GM23248 (cell line): ENCODE results near the gene CIAO3.

ENCODE experiments used
- EZH2 ChIP-seq: fragments of 200-600 bp; sonication (generic); IDR thresholded peaks from 2 replicates; pipeline ENCODE4 v1.6.1; 2018; ENCODE audit warnings: antibody characterized with exemption, mild to moderate bottlenecking; ENCODE audit not compliant: insufficient read depth, poor library complexity, severe bottlenecking
- EZH2phosphoT487 ChIP-seq: fragments of 200-600 bp; sonication (generic); IDR thresholded peaks from 2 replicates; pipeline ENCODE4 v1.6.1; 2018; ENCODE audit warnings: antibody characterized with exemption, moderate library complexity, mild to moderate bottlenecking, low read depth; ENCODE audit not compliant: insufficient read depth

DNA sequence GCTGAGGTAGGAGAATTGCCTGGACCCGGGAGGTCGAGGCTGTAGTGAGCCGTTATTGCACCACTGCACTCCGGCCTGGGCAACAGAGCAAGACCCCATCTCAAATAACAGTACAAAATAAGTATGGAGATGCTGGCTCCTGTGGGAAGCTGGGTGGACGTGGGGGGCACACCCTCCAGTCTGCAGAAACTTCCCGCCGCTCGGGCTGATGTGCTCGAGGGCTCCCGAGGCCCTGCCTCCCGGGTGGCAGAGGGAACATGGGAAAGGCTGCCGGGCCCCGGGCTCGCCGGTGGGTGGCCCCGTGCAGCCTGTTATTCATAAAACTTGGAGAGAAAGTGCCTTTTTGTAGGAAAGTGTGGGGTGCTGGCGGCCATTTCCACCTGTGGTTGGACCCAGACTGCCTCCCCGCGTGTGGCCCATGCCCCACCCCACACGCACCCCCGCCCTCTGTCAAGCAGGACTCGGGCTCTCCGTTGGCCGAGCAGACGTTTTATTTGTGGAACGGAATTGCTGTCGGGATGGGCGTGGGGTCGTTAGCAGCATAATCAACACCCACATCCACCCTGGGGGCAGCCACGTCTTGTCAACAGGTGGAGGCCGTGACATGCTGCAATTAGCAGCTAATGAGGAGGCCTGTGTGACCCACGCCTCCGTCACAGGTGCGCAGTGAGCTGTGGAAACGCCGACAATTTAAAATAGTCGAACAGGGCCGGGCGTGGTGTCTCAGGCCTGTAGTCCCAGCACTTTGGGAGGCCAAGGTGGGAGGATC lies 7.4 kb upstream of the CIAO3 start:
- no peak for TF ChIP-seq EZH2phosphoT487
- no peak for TF ChIP-seq EZH2
